ENCODE data around the gene SYCP2.

SYCP2 gene

GRCh38 chr20:59850018-59850641 lies 83.3 kb downstream of the SYCP2 start:
- H3K4me3 ChIP-seq (ENCODE audit: control insufficient read depth, low read depth, low read length) = no peak overlapping the region
- no peak for DNase-seq (ENCODE audit: low read depth)
- peak; percentile 52 for TF ChIP-seq CTCF (IDR thresholded peaks at IDR 0.05; ENCODE audit: control insufficient read depth, insufficient read depth, low read depth, low read length, missing control alignments)

GRCh38 chr20:59848182-59848581 lies 85.3 kb downstream of the SYCP2 start:
- DNase-seq (ENCODE audit: low read depth) = no peak
- no peak overlapping the region for H3K4me3 ChIP-seq (ENCODE audit: control insufficient read depth, low read depth, low read length)
- no peak for TF ChIP-seq CTCF (IDR thresholded peaks at IDR 0.05; ENCODE audit: control insufficient read depth, insufficient read depth, low read depth, low read length, missing control alignments)

GRCh38 chr20:59845472-59845871 lies 88.0 kb downstream of the SYCP2 start:
- no peak overlapping the region for H3K4me3 ChIP-seq (ENCODE audit: control insufficient read depth, low read depth, low read length)
- TF ChIP-seq CTCF (IDR thresholded peaks at IDR 0.05; ENCODE audit: control insufficient read depth, insufficient read depth, low read depth, low read length, missing control alignments) = no peak

GRCh38 chr20:59839400-59839799 lies 94.0 kb downstream of the SYCP2 start:
- no peak overlapping the region for H3K4me3 ChIP-seq (ENCODE audit: control insufficient read depth, low read depth, low read length)
- DNase-seq (ENCODE audit: low read depth) = no peak
- no peak for TF ChIP-seq CTCF (IDR thresholded peaks at IDR 0.05; ENCODE audit: control insufficient read depth, insufficient read depth, low read depth, low read length, missing control alignments)

More at GRCh38 chr20:59845472-59845871, 88.0 kb downstream of the SYCP2 start:
- DNase-seq (ENCODE audit: low read depth) = no peak

GRCh38 chr20:59837623-59838394 lies 95.6 kb downstream of the SYCP2 start:
- no peak for TF ChIP-seq CTCF (IDR thresholded peaks at IDR 0.05; ENCODE audit: control insufficient read depth, insufficient read depth, low read depth, low read length, missing control alignments)
- H3K4me3 ChIP-seq (ENCODE audit: control insufficient read depth, low read depth, low read length) = no peak overlapping the region
- no peak for DNase-seq (ENCODE audit: low read depth)

- no peak for DNase-seq (ENCODE audit: low read depth)
- TF ChIP-seq CTCF (IDR thresholded peaks at IDR 0.05; ENCODE audit: control insufficient read depth, insufficient read depth, low read depth, low read length, missing control alignments) = no peak
- H3K4me3 ChIP-seq (ENCODE audit: control insufficient read depth, low read depth, low read length) = no peak overlapping the region
Measured at GRCh38 chr20:59836767-59837166, 96.7 kb downstream of the SYCP2 start.

Data from AG09309 (cell line).